Mesenchymal stem cell (in vitro differentiated cells and primary cell): ENCODE data around the gene FMO5.
"Not testable (repeated sequence)": the region's sequence is repeated elsewhere in the genome, so short reads cannot be mapped to it uniquely, and the experiment has no call there.

Source experiments
- DNase-seq: peaks from one replicate; pipeline ENCODE4 v3.0.0-alpha.2; 2013
- H2AFZ ChIP-seq: one replicate; pipeline ENCODE4 v1.6.1; 2013; ENCODE audit warnings: low read depth, mild to moderate bottlenecking, control low read depth, inconsistent platforms, low read length, moderate library complexity
- H2AK5ac ChIP-seq: 2 replicates; pipeline ENCODE4 v1.6.1; 2013; ENCODE audit warnings: low read length, moderate library complexity, mild to moderate bottlenecking, inconsistent platforms; ENCODE audit not compliant: severe bottlenecking
- H2BK120ac ChIP-seq: one replicate; pipeline ENCODE4 v1.6.1; 2013; ENCODE audit warnings: low read depth, mild to moderate bottlenecking, inconsistent platforms, low read length, moderate library complexity
- H2BK12ac ChIP-seq, 2 experiments: one replicate each; pipeline ENCODE4 v1.6.1; 2013; ENCODE audit warnings: inconsistent platforms in 2 of 2, low read length in 2 of 2, mild to moderate bottlenecking in 2 of 2, moderate library complexity in 2 of 2, control low read depth in 1 of 2
- H2BK15ac ChIP-seq: one replicate; pipeline ENCODE4 v1.6.1; 2013; ENCODE audit warnings: mild to moderate bottlenecking, low read depth, inconsistent platforms; ENCODE audit not compliant: poor library complexity, severe bottlenecking
- H2BK5ac ChIP-seq: 2 replicates; pipeline ENCODE4 v1.6.1; 2013; ENCODE audit warnings: low read depth, mild to moderate bottlenecking, low read length, control low read depth, inconsistent platforms; ENCODE audit not compliant: poor library complexity, severe bottlenecking
- H3K14ac ChIP-seq, 2 experiments: one replicate each; pipeline ENCODE4 v1.6.1; 2013; ENCODE audit warnings: inconsistent platforms in 2 of 2, low read length in 2 of 2, control low read depth in 1 of 2, mild to moderate bottlenecking in 1 of 2, moderate library complexity in 1 of 2
- H3K18ac ChIP-seq, 2 experiments: one replicate each; pipeline ENCODE4 v1.6.1; 2013; ENCODE audit warnings: inconsistent platforms in 2 of 2, low read length in 2 of 2, control low read depth in 1 of 2, low read depth in 1 of 2, mild to moderate bottlenecking in 1 of 2
- H3K23ac ChIP-seq, 2 experiments: one replicate each; pipeline ENCODE4 v1.6.1; 2013; ENCODE audit warnings: inconsistent platforms in 2 of 2, low read length in 2 of 2, mild to moderate bottlenecking in 2 of 2, moderate library complexity in 2 of 2, control low read depth in 1 of 2
- H3K27ac ChIP-seq: 2 replicates; pipeline ENCODE4 v1.5.1; 2013; ENCODE audit warnings: mild to moderate bottlenecking, moderate library complexity, low read length, control low read depth, inconsistent platforms; ENCODE audit not compliant: poor library complexity, severe bottlenecking
- H3K27me3 ChIP-seq, 2 experiments: 2 replicates each; pipeline versions ENCODE4 v1.6.1 to v1.7.0; 2013; ENCODE audit warnings: low read length in 2 of 2, mild to moderate bottlenecking in 2 of 2, moderate library complexity in 2 of 2, control low read depth in 1 of 2, inconsistent platforms in 1 of 2; ENCODE audit not compliant: control insufficient read depth in 1 of 2, insufficient read depth in 1 of 2
- H3K36me3 ChIP-seq, 2 experiments: 2 replicates each; pipeline versions ENCODE4 v1.6.1 to v1.7.0; 2013; ENCODE audit warnings: low read length in 2 of 2, control low read depth in 1 of 2, inconsistent platforms in 1 of 2, low read depth in 1 of 2, mild to moderate bottlenecking in 1 of 2; ENCODE audit not compliant: insufficient read depth in 2 of 2, control insufficient read depth in 1 of 2
- H3K4ac ChIP-seq, 2 experiments: one replicate each; pipeline ENCODE4 v1.6.1; 2013; ENCODE audit warnings: inconsistent platforms in 2 of 2, low read length in 2 of 2, mild to moderate bottlenecking in 2 of 2, moderate library complexity in 2 of 2, control low read depth in 1 of 2, low read depth in 1 of 2
- H3K4me1 ChIP-seq: 2 replicates; pipeline ENCODE4 v1.6.1; 2013; ENCODE audit warnings: low read depth, low read length, control low read depth; ENCODE audit not compliant: control insufficient read depth, insufficient read depth
- H3K4me2 ChIP-seq: 2 replicates; pipeline ENCODE4 v1.6.1; 2013; ENCODE audit warnings: low read length, mild to moderate bottlenecking, inconsistent platforms; ENCODE audit not compliant: poor library complexity, severe bottlenecking
- H3K4me3 ChIP-seq, 2 experiments: 2 replicates each; pipeline versions ENCODE4 v1.5.1 to v1.7.0; 2013; ENCODE audit warnings: low read length in 2 of 2, mild to moderate bottlenecking in 2 of 2, control low read depth in 1 of 2, low read depth in 1 of 2; ENCODE audit not compliant: insufficient read depth in 1 of 2
- H3K79me1 ChIP-seq: replicated peaks from 2 replicates; pipeline ENCODE4 v1.6.1; 2013; ENCODE audit warnings: mild to moderate bottlenecking, control low read depth, low read length, inconsistent platforms; ENCODE audit not compliant: poor library complexity, severe bottlenecking
- H3K9ac ChIP-seq: 2 replicates; pipeline ENCODE4 v1.7.0; 2013; ENCODE audit warnings: mild to moderate bottlenecking, low read length, moderate library complexity
- H3K9me3 ChIP-seq: 2 replicates; pipeline ENCODE4 v1.7.0; 2013; ENCODE audit warnings: mild to moderate bottlenecking, low read length; ENCODE audit not compliant: control insufficient read depth
- H4K8ac ChIP-seq: one replicate; pipeline ENCODE4 v1.6.1; 2013; ENCODE audit warnings: inconsistent platforms, mild to moderate bottlenecking, low read length, moderate library complexity
- H4K91ac ChIP-seq: one replicate; pipeline ENCODE4 v1.6.1; 2013; ENCODE audit warnings: mild to moderate bottlenecking, low read length, inconsistent platforms
- WGBS: methylation state at CpG from one replicate; pipeline ENCODE4 v1.1.7; 2013; ENCODE audit warnings: mixed read lengths; 5-methylcytosine and 5-hydroxymethylcytosine counted together

The FMO5 gene

GRCh38 chr1:147243228-147243685 is 18.1 kb upstream of the FMO5 start:
- Histone ChIP-seq H4K8ac (no peak overlapping the region), H3K27me3 (no peaks in the 10 kb centered on the region)
- under 1% methylated on average over 23 of the region's 30 CpGs for WGBS

GRCh38 chr1:147242449-147243227 is 17.5 kb upstream of the FMO5 start, which contains the start of gene CHD1L:
TSS of gene CHD1L (plus strand) at chr1:147242684. CDS start at chr1:147242704, 20 bp downstream.
- Histone ChIP-seq H2AFZ (peak within 1 kb of the TSS; percentile 98), H3K9me3 (no peaks in the 10 kb centered on the region), H3K9ac (peak within 1 kb of the TSS; percentile 89), H3K14ac (peak within 1 kb of the TSS in 1 of 2 experiments; percentile 86), H2BK5ac (no peak within 1 kb of the TSS), H2BK15ac (no peak within 1 kb of the TSS), H3K27ac (peak within 1 kb of the TSS; percentile 31), H3K23ac (no peak within 1 kb of the TSS), H4K8ac (peak within 1 kb of the TSS; percentile 88), H3K36me3 (no peaks in the 10 kb centered on the region), H3K4me1 (no peaks in the 10 kb centered on the region), H3K27me3 (no peaks in the 10 kb centered on the region), H3K4me3 (peak within 1 kb of the TSS; percentile 89 to 94), H2BK12ac (no peak within 1 kb of the TSS), H2BK120ac (peak within 1 kb of the TSS; percentile 27), H3K79me1 (no peaks in the 10 kb centered on the region), H3K18ac (peak within 1 kb of the TSS in 1 of 2 experiments; percentile 94), H2AK5ac (no peak within 1 kb of the TSS), H3K4me2 (peak within 1 kb of the TSS; percentile 68), H4K91ac (no peak within 1 kb of the TSS), H3K4ac (peak within 1 kb of the TSS; percentile 48 to 94)
- WGBS, result 0% methylated on average over 74 of the region's 82 CpGs
- DNase-seq, result peak; percentile 95

More at GRCh38 chr1:147243228-147243685, 18.1 kb upstream of the FMO5 start:
- no peak overlapping the region for H3K18ac ChIP-seq
- no peak overlapping the region for H2BK12ac ChIP-seq
- no peak overlapping the region for H2BK5ac ChIP-seq
- no peak for DNase-seq
- H2AFZ ChIP-seq, result no peak overlapping the region
- no peaks in the 10 kb centered on the region for H3K9me3 ChIP-seq
- no peak overlapping the region for H2BK15ac ChIP-seq
- H2BK120ac ChIP-seq, result no peak overlapping the region
- no peaks in the 10 kb centered on the region for H3K36me3 ChIP-seq
- H3K27ac ChIP-seq, result no peak overlapping the region
- H3K4me2 ChIP-seq, result peak overlapping the region; percentile 68
- peak overlapping the region; percentile 89 for H3K9ac ChIP-seq
- peak overlapping the region; percentile 89 to 94 for H3K4me3 ChIP-seq
- H4K91ac ChIP-seq, result no peak overlapping the region
- H3K23ac ChIP-seq, result no peak overlapping the region
- H3K4me1 ChIP-seq, result no peaks in the 10 kb centered on the region
- no peak overlapping the region for H2AK5ac ChIP-seq
- no peaks in the 10 kb centered on the region for H3K79me1 ChIP-seq
- H3K14ac ChIP-seq, result no peak overlapping the region
- no peak overlapping the region for H3K4ac ChIP-seq

- Histone ChIP-seq H3K4me3 (peak overlapping the region; percentile 29 to 89), H3K27ac (no peak overlapping the region), H3K4me2 (peak overlapping the region; percentile 6), H4K8ac (no peak overlapping the region), H4K91ac (no peak overlapping the region), H2BK120ac (no peak overlapping the region), H2BK12ac (no peak overlapping the region), H3K36me3 (no peaks in the 10 kb centered on the region), H2BK15ac (no peak overlapping the region), H3K23ac (no peak overlapping the region), H2BK5ac (no peak overlapping the region), H3K4ac (no peak overlapping the region), H3K18ac (no peak overlapping the region), H3K14ac (no peak overlapping the region), H3K9me3 (no peaks in the 10 kb centered on the region), H3K79me1 (no peaks in the 10 kb centered on the region), H3K27me3 (no peaks in the 10 kb centered on the region), H2AFZ (peak overlapping the region; percentile 8), H2AK5ac (no peak overlapping the region), H3K4me1 (no peaks in the 10 kb centered on the region), H3K9ac (peak overlapping the region; percentile 89)
- 65% methylated on average over 9 of the region's 9 CpGs for WGBS
- no peak for DNase-seq
These were observed 16.9 kb upstream of the FMO5 start for GRCh38 chr1:147241934-147242448.

GRCh38 chr1:147240131-147240721 is 15.1 kb upstream of the FMO5 start:
- WGBS, result 67% methylated on average over 5 of the region's 5 CpGs
- H4K91ac ChIP-seq, H3K4me2 ChIP-seq, H3K36me3 ChIP-seq, H3K9me3 ChIP-seq, H2BK12ac ChIP-seq, H2AFZ ChIP-seq, H3K4me1 ChIP-seq, H4K8ac ChIP-seq, H3K4ac ChIP-seq, H2AK5ac ChIP-seq, H3K79me1 ChIP-seq, H2BK120ac ChIP-seq, H3K4me3 ChIP-seq, H3K9ac ChIP-seq, H2BK15ac ChIP-seq, H2BK5ac ChIP-seq, H3K23ac ChIP-seq, H3K14ac ChIP-seq, H3K27ac ChIP-seq, H3K27me3 ChIP-seq, DNase-seq, H3K18ac ChIP-seq: not testable (repeated sequence)
